DLD1 (cell line): ENCODE data around the gene ST3GAL5.

ENCODE experiments used
- in situ Hi-C: cut with HindIII; loops from 2 replicates; pipeline ENCODE4 v1.10.0; 2017; ENCODE audit warnings: low sequenced_read_pairs

Gene ST3GAL5

GRCh38 chr2:85917887-85918795 is 29.4 kb upstream of the ST3GAL5 start:
- in situ Hi-C loops = no loop called here

- in situ Hi-C loops = no loop called here
Observed at GRCh38 chr2:85915606-85916303, 27.0 kb upstream of the ST3GAL5 start.

- in situ Hi-C loops = no loop called here
Observed at GRCh38 chr2:85914922-85915321, 26.1 kb upstream of the ST3GAL5 start.

GRCh38 chr2:85913884-85914881 is 25.4 kb upstream of the ST3GAL5 start:
- in situ Hi-C loops = no loop called here

GRCh38 chr2:85911814-85912692 is 23.3 kb upstream of the ST3GAL5 start:
- in situ Hi-C loops = no loop called here

- in situ Hi-C loops = no loop called here
Observed at GRCh38 chr2:85911097-85911496, 22.3 kb upstream of the ST3GAL5 start.

- in situ Hi-C loops = no loop called here
Observed at GRCh38 chr2:85909005-85909404, 20.2 kb upstream of the ST3GAL5 start.

- in situ Hi-C loops = no loop called here
Observed at GRCh38 chr2:85908506-85908905, 19.7 kb upstream of the ST3GAL5 start.

- in situ Hi-C loops = no loop called here
Observed at GRCh38 chr2:85907671-85908157, 18.9 kb upstream of the ST3GAL5 start.

GRCh38 chr2:85906748-85907147 is 18.0 kb upstream of the ST3GAL5 start:
- in situ Hi-C loops = no loop called here

GRCh38 chr2:85905891-85906290 is 17.1 kb upstream of the ST3GAL5 start:
- in situ Hi-C loops = no loop called here

GRCh38 chr2:85905187-85905666 is 16.4 kb upstream of the ST3GAL5 start:
- in situ Hi-C loops = no loop called here

- in situ Hi-C loops = no loop called here
Observed at GRCh38 chr2:85903849-85904248, 15.1 kb upstream of the ST3GAL5 start.

- in situ Hi-C loops = no loop called here
Observed at GRCh38 chr2:85902496-85902895, 13.7 kb upstream of the ST3GAL5 start.

GRCh38 chr2:85901155-85901554 is 12.4 kb upstream of the ST3GAL5 start:
- in situ Hi-C loops = no loop called here

- in situ Hi-C loops = no loop called here
Observed at GRCh38 chr2:85900366-85900765, 11.6 kb upstream of the ST3GAL5 start.

- in situ Hi-C loops = no loop called here
Observed at GRCh38 chr2:85899849-85900248, 11.1 kb upstream of the ST3GAL5 start.

- in situ Hi-C loops = no loop called here
Observed at GRCh38 chr2:85899284-85899683, 10.5 kb upstream of the ST3GAL5 start.

- in situ Hi-C loops = no loop called here
Observed at GRCh38 chr2:85898881-85899280, 10.1 kb upstream of the ST3GAL5 start.
